ENCODE results near the gene RNU6-7.

Gene RNU6-7

GRCh38 chr14:32205984-32206383 lies 4.1 kb downstream of the RNU6-7 start:
- DNase-seq, result peak; percentile 16

GRCh38 chr14:32206552-32206951 lies 4.7 kb downstream of the RNU6-7 start:
- DNase-seq, result no peak

GRCh38 chr14:32208490-32208889 lies 6.6 kb downstream of the RNU6-7 start:
- no peak for DNase-seq

- no peak for DNase-seq
Observed at GRCh38 chr14:32209471-32209870, 7.6 kb downstream of the RNU6-7 start.

GRCh38 chr14:32211068-32211404 lies 9.2 kb downstream of the RNU6-7 start:
- DNase-seq, result no peak

- DNase-seq, result no peak
Observed at GRCh38 chr14:32212833-32213232, 11.0 kb downstream of the RNU6-7 start.

GRCh38 chr14:32217301-32217700 lies 15.5 kb downstream of the RNU6-7 start:
- DNase-seq, result no peak

- DNase-seq, result no peak
Observed at GRCh38 chr14:32224737-32225377, 23.0 kb downstream of the RNU6-7 start.

- DNase-seq, result no peak
Observed at GRCh38 chr14:32225378-32225920, 23.6 kb downstream of the RNU6-7 start.

- no peak for DNase-seq
Observed at GRCh38 chr14:32226056-32226455, 24.2 kb downstream of the RNU6-7 start.

- DNase-seq, result no peak
Observed at GRCh38 chr14:32230181-32230580, 28.3 kb downstream of the RNU6-7 start.

GRCh38 chr14:32230695-32231280 lies 28.9 kb downstream of the RNU6-7 start:
- no peak for DNase-seq

- DNase-seq, result no peak
Observed at GRCh38 chr14:32232481-32232880, 30.6 kb downstream of the RNU6-7 start.

GRCh38 chr14:32233260-32233659 lies 31.4 kb downstream of the RNU6-7 start:
- no peak for DNase-seq

- DNase-seq, result no peak
Observed at GRCh38 chr14:32244404-32244803, 42.6 kb downstream of the RNU6-7 start.

- DNase-seq, result no peak
Observed at GRCh38 chr14:32246751-32247150, 44.9 kb downstream of the RNU6-7 start.

GRCh38 chr14:32249371-32249770 lies 47.5 kb downstream of the RNU6-7 start:
- no peak for DNase-seq

GRCh38 chr14:32249780-32250179 lies 47.9 kb downstream of the RNU6-7 start:
- DNase-seq, result no peak

GRCh38 chr14:32250681-32251080 lies 48.8 kb downstream of the RNU6-7 start:
- no peak for DNase-seq

GRCh38 chr14:32251530-32251929 lies 49.7 kb downstream of the RNU6-7 start:
- DNase-seq, result no peak

All from CD4-positive, alpha-beta T cell treated with Interleukin-21 for 1 hour (primary cell).